HG03060 (cell line): ENCODE results near the gene ZFP36L1.

Source experiments
- ATAC-seq: cut with Tn5 transposase; IDR thresholded peaks from one replicate; pipeline ENCODE4 v1.9.1; 2021; ENCODE audit warnings: low read depth, moderate number of reproducible peaks; ENCODE audit not compliant: unreplicated experiment

ZFP36L1 gene

GRCh38 chr14:68796418-68797101, 3.7 kb upstream of the ZFP36L1 start:
- no peak for ATAC-seq

- ATAC-seq, result no peak
Observed at GRCh38 chr14:68795597-68796417, 2.9 kb upstream of the ZFP36L1 start.

- ATAC-seq, result no peak
Observed at GRCh38 chr14:68794851-68795596, 2.2 kb upstream of the ZFP36L1 start.

GRCh38 chr14:68794130-68794850, 1.4 kb upstream of the ZFP36L1 start:
- no peak for ATAC-seq

GRCh38 chr14:68793734-68794129, 865 bp upstream of the ZFP36L1 start:
- ATAC-seq, result no peak

GRCh38 chr14:68792678-68792978, 239 bp downstream of the ZFP36L1 start:
- ATAC-seq, result no peak

- ATAC-seq, result no peak
Observed at GRCh38 chr14:68791902-68792677, 777 bp downstream of the ZFP36L1 start.

- ATAC-seq, result no peak
Observed at GRCh38 chr14:68791078-68791901, 1.6 kb downstream of the ZFP36L1 start.

- no peak for ATAC-seq
Observed at GRCh38 chr14:68790644-68791077, 2.2 kb downstream of the ZFP36L1 start.

- ATAC-seq, result no peak
Observed at GRCh38 chr14:68789821-68790643, 2.8 kb downstream of the ZFP36L1 start.

- no peak for ATAC-seq
Observed at GRCh38 chr14:68788996-68789820, 3.7 kb downstream of the ZFP36L1 start.

- no peak for ATAC-seq
Observed at GRCh38 chr14:68788275-68788995, 4.4 kb downstream of the ZFP36L1 start.

GRCh38 chr14:68787092-68787992, 5.5 kb downstream of the ZFP36L1 start:
- no peak for ATAC-seq

- ATAC-seq, result no peak
Observed at GRCh38 chr14:68786491-68787091, 6.3 kb downstream of the ZFP36L1 start.
